ENCODE results near the gene NPBWR2. TPM values are rescaled to one million over a fixed set of nuclear protein-coding genes. Genes with fewer than 3 reads are reported as not detected.
A peak's percentile ranks its signal among the peaks of the same experiment; 100 is the strongest.
"Not testable (repeated sequence)": the region's sequence is repeated elsewhere in the genome, so short reads cannot be mapped to it uniquely, and the experiment has no call there.

Gene NPBWR2
- total RNA-seq, 1 experiment from 2014 or later = not detected

- Histone ChIP-seq H3K27ac (ENCODE audit: low read length) (no peak overlapping the region), H3K9me3 (ENCODE audit: control insufficient read depth, insufficient read depth, low read depth, low read length) (no peaks in the 10 kb centered on the region), H3K36me3 (ENCODE audit: control insufficient read depth, insufficient read depth, low read length) (no peaks in the 10 kb centered on the region), H3K4me3 (ENCODE audit: low read depth in 2 of 2, low read length in 2 of 2) (no peak overlapping the region), H3K4me1 (ENCODE audit: control insufficient read depth, insufficient read depth, low read length) (no peaks in the 10 kb centered on the region), H3K27me3 (ENCODE audit: control insufficient read depth, insufficient read depth, low read length) (no peaks in the 10 kb centered on the region)
- in situ Hi-C loops (cut with HindIII; ENCODE audit: low pct_unique_long_range_greater_than_20kb, low sequenced_read_pairs) = no loop called here
- ChIA-PET POLR2A (no interaction called here), CTCF (no interaction called here)
- TF ChIP-seq CTCF (IDR thresholded peaks at IDR 0.05) = no peak
- no peak for TF ChIP-seq SIN3A (IDR thresholded peaks at IDR 0.05; ENCODE audit: borderline replicate concordance, insufficient read depth, low read depth, low read length)
- TF ChIP-seq TCF7L2 (IDR thresholded peaks at IDR 0.05; ENCODE audit: low read depth, low read length) = no peak
- TF ChIP-seq POLR2AphosphoS5 (IDR thresholded peaks at IDR 0.05; ENCODE audit: low read depth, low read length) = no peak
- no peak for TF ChIP-seq REST (IDR thresholded peaks at IDR 0.05; ENCODE audit: insufficient read depth in 1 of 2, low read depth in 2 of 2, low read length in 1 of 2)
- ATAC-seq (0 out of 2 replicates have a peak, but pooled peaks have one; percentile 5), DNase-seq (ENCODE audit: low read depth, low spot score) (no peak)
- no TSS peak for BruUV-seq (replicated peaks)
- intact Hi-C loops (cut with micrococcal nuclease; ENCODE audit: unreplicated experiment) = no loop called here
These were observed 17.2 kb downstream of the NPBWR2 start for GRCh38 chr20:64090165-64090564.

- H3K4me3 ChIP-seq (ENCODE audit: low read depth in 2 of 2, low read length in 2 of 2); CTCF ChIA-PET; DNase-seq (ENCODE audit: low read depth, low spot score); intact Hi-C loops (cut with micrococcal nuclease; ENCODE audit: unreplicated experiment); H3K27me3 ChIP-seq (ENCODE audit: control insufficient read depth, insufficient read depth, low read length); POLR2A ChIA-PET; H3K9me3 ChIP-seq (ENCODE audit: control insufficient read depth, insufficient read depth, low read depth, low read length); ATAC-seq; in situ Hi-C loops (cut with HindIII; ENCODE audit: low pct_unique_long_range_greater_than_20kb, low sequenced_read_pairs); H3K4me1 ChIP-seq (ENCODE audit: control insufficient read depth, insufficient read depth, low read length); H3K36me3 ChIP-seq (ENCODE audit: control insufficient read depth, insufficient read depth, low read length); H3K27ac ChIP-seq (ENCODE audit: low read length); BruUV-seq (replicated peaks): not testable (repeated sequence)
These were observed 18.8 kb downstream of the NPBWR2 start for GRCh38 chr20:64088586-64088985.

- intact Hi-C loops (cut with micrococcal nuclease; ENCODE audit: unreplicated experiment); H3K36me3 ChIP-seq (ENCODE audit: control insufficient read depth, insufficient read depth, low read length); H3K4me1 ChIP-seq (ENCODE audit: control insufficient read depth, insufficient read depth, low read length); DNase-seq (ENCODE audit: low read depth, low spot score); H3K27ac ChIP-seq (ENCODE audit: low read length); ATAC-seq; H3K9me3 ChIP-seq (ENCODE audit: control insufficient read depth, insufficient read depth, low read depth, low read length); BruUV-seq (replicated peaks); H3K4me3 ChIP-seq (ENCODE audit: low read depth in 2 of 2, low read length in 2 of 2); POLR2A ChIA-PET; in situ Hi-C loops (cut with HindIII; ENCODE audit: low pct_unique_long_range_greater_than_20kb, low sequenced_read_pairs); H3K27me3 ChIP-seq (ENCODE audit: control insufficient read depth, insufficient read depth, low read length): not testable (repeated sequence)
- CTCF ChIA-PET = interaction anchor here (1.1 kb wide), 1 partner anchor 15 kb away, joined by 3 read pairs; no protein-coding TSS in a partner anchor
These were observed 20.0 kb downstream of the NPBWR2 start for GRCh38 chr20:64087226-64087825.
